K562 (cell line): ENCODE results near the gene DLX6. TPM values are rescaled to one million over a fixed set of nuclear protein-coding genes. Genes with fewer than 3 reads are reported as not detected.

ENCODE experiments used
- ATAC-seq: fragments of 200-7000 bp; cut with Tn5 transposase; 3 replicates; pipeline ENCODE4 v1.9.1; 2020; ENCODE audit warnings: moderate library complexity
- BruUV-seq: library from RNA; stranded (reverse); fragments of 400-500 nt; replicated peaks from 2 replicates; lab custom pipeline; 2021; lab: Mats Ljungman, UMichigan
- CTCF ChIA-PET: fragments of 300-600 bp; formaldehyde crosslinking; extraction: SDS; loops from one replicate; lab custom pipeline; 2021; ENCODE audit warnings: low intra/inter-chr PET ratio; lab: Yijun Ruan, JAX
- POLR2A ChIA-PET: fragments of 300-600, 350-650 bp; sonication (Branson Sonifier 250); formaldehyde crosslinking; extraction: SDS; loops from one replicate; lab custom pipeline; 2021; ENCODE audit warnings: antibody characterized with exemption, inconsistent platforms; lab: Yijun Ruan, JAX
- DNase-seq, 4 experiments: peaks; one replicate each; pipeline versions ENCODE4 v3.0.0 to v3.0.0-alpha.2; 2011 to 2018; ENCODE audit warnings: low spot score in 3 of 4, mixed read lengths in 3 of 4; ENCODE audit errors: extremely low read depth in 1 of 4
- FAIRE-seq: peaks from 2 replicates; lab custom pipeline; 2011; peaks lifted over from hg19 to GRCh38; lab: Jason Lieb, UNC
- H2AFZ ChIP-seq: 2 replicates; pipeline ENCODE4 v1.6.0; 2011; ENCODE audit warnings: low read depth, low read length, control low read depth, inconsistent platforms
- H3K27ac ChIP-seq: fragments of 200-600 bp; 3 replicates; pipeline ENCODE4 v1.8.0; 2011; ENCODE audit warnings: low read depth, mild to moderate bottlenecking, control low read depth, inconsistent platforms, low read length, moderate library complexity, mixed read lengths; ENCODE audit errors: extremely low read depth
- H3K27me3 ChIP-seq, 2 experiments: fragments of 300-600 bp in 1 of 2; 2 replicates in 1 of 2; 3 replicates in 1 of 2; pipeline versions ENCODE4 v1.6.0 to v1.8.0; 2011; ENCODE audit warnings: inconsistent platforms in 2 of 2, low read length in 2 of 2, mild to moderate bottlenecking in 1 of 2, mixed read lengths in 1 of 2, moderate library complexity in 1 of 2; ENCODE audit not compliant: control insufficient read depth in 2 of 2, insufficient read depth in 2 of 2
- H3K36me3 ChIP-seq: fragments of 300-600 bp; 3 replicates; pipeline ENCODE4 v1.8.0; 2011; ENCODE audit warnings: mild to moderate bottlenecking, low read length, inconsistent platforms; ENCODE audit not compliant: control insufficient read depth, insufficient read depth
- H3K4me1 ChIP-seq, 2 experiments: fragments of 200-600 bp in 1 of 2; replicated peaks in 1 of 2; 2 replicates in 1 of 2; 3 replicates in 1 of 2; pipeline versions ENCODE4 v1.5.1 to v1.8.0; 2011; ENCODE audit warnings: inconsistent platforms in 2 of 2, low read length in 2 of 2, mild to moderate bottlenecking in 1 of 2, mixed read lengths in 1 of 2, moderate library complexity in 1 of 2; ENCODE audit not compliant: control insufficient read depth in 2 of 2, insufficient read depth in 2 of 2
- H3K4me2 ChIP-seq: 2 replicates; pipeline ENCODE4 v1.6.1; 2011; ENCODE audit warnings: low read length, control low read depth, inconsistent platforms, mixed read lengths; ENCODE audit not compliant: insufficient read depth
- H3K4me3 ChIP-seq: fragments of 200-600 bp; sonication (generic), shearing (Covaris generic); 2 replicates; pipeline ENCODE4 v1.5.1; 2016; ENCODE audit warnings: control low read depth, inconsistent platforms
- H3K79me2 ChIP-seq: fragments of 200-600 bp; 3 replicates; pipeline ENCODE4 v1.8.0; 2011; ENCODE audit warnings: low read length, inconsistent platforms; ENCODE audit not compliant: control insufficient read depth, insufficient read depth
- H3K9ac ChIP-seq, 2 experiments: 2 replicates each; pipeline versions ENCODE4 v1.6.0 to v1.6.1; 2011; ENCODE audit warnings: low read depth in 2 of 2, low read length in 2 of 2, control low read depth in 1 of 2, inconsistent platforms in 1 of 2, mild to moderate bottlenecking in 1 of 2, mixed read lengths in 1 of 2; ENCODE audit not compliant: insufficient read depth in 1 of 2
- H3K9me1 ChIP-seq: one replicate; pipeline ENCODE4 v1.6.0; 2011; ENCODE audit warnings: inconsistent platforms, mild to moderate bottlenecking, low read length, moderate library complexity; ENCODE audit not compliant: control insufficient read depth, insufficient read depth
- H3K9me3 ChIP-seq: replicated peaks from 2 replicates; pipeline ENCODE4 v1.5.1; 2011; ENCODE audit warnings: low read depth, low read length, inconsistent platforms; ENCODE audit not compliant: control insufficient read depth, insufficient read depth
- H4K20me1 ChIP-seq: replicated peaks from 2 replicates; pipeline ENCODE4 v1.6.1; 2011; ENCODE audit warnings: low read length, inconsistent platforms, mixed read lengths; ENCODE audit not compliant: control insufficient read depth, insufficient read depth
- EZH2 ChIP-seq: IDR thresholded peaks from 2 replicates; pipeline ENCODE4 v1.6.1; 2012; ENCODE audit warnings: low read depth, mild to moderate bottlenecking, inconsistent platforms, low read length, borderline replicate concordance
- FIP1L1 ChIP-seq: fragments of 200-400 bp; formaldehyde crosslinking; IDR thresholded peaks from 2 replicates; pipeline ENCODE4 v1.6.1; 2018; ENCODE audit warnings: mild to moderate bottlenecking, low read depth, low read length; ENCODE audit not compliant: poor library complexity, severe bottlenecking
- KAT2B ChIP-seq: IDR thresholded peaks from one replicate; pipeline ENCODE4 v1.6.1; 2012; ENCODE audit warnings: low read depth, mild to moderate bottlenecking, control low read depth, inconsistent platforms, low read length, moderate library complexity
- NR1H2 ChIP-seq: sonication (generic); formaldehyde crosslinking; IDR thresholded peaks from 2 replicates; pipeline ENCODE4 v1.4.0; 2020; ENCODE audit warnings: mild to moderate bottlenecking, missing genetic modification reagents
- NR2F6 ChIP-seq: fragments of 450-650 bp; formaldehyde crosslinking; IDR thresholded peaks from 2 replicates; pipeline ENCODE4 v1.4.0; 2020; ENCODE audit warnings: mild to moderate bottlenecking
- OTX1 ChIP-seq: fragments of 450-650 bp; formaldehyde crosslinking; IDR thresholded peaks from 2 replicates; pipeline ENCODE4 v1.4.0; 2022; ENCODE audit warnings: mild to moderate bottlenecking
- POLR2H ChIP-seq: IDR thresholded peaks from 2 replicates; pipeline ENCODE4 v1.6.1; 2016; ENCODE audit warnings: missing genetic modification characterization, low read depth, mild to moderate bottlenecking, control low read depth, missing compliant biosample characterization, moderate library complexity
- SP2 ChIP-seq: IDR thresholded peaks from 2 replicates; pipeline ENCODE4 v1.6.1; 2011; ENCODE audit warnings: mild to moderate bottlenecking, low read depth, low read length, moderate library complexity; ENCODE audit not compliant: poor library complexity, severe bottlenecking; ENCODE audit errors: extremely low read depth
- TFAP4 ChIP-seq: sonication (generic); formaldehyde crosslinking; IDR thresholded peaks from 2 replicates; pipeline ENCODE4 v1.8.0; 2022; ENCODE audit warnings: missing genetic modification reagents, mild to moderate bottlenecking, moderate library complexity, borderline replicate concordance
- USF2 ChIP-seq: sonication (generic); formaldehyde crosslinking; IDR thresholded peaks from 2 replicates; pipeline ENCODE4 v1.5.0; 2020; ENCODE audit warnings: missing genetic modification reagents
- ZNF165 ChIP-seq: fragments of 250-450 bp; sonication (Bioruptor Pico); IDR thresholded peaks from 2 replicates; pipeline ENCODE4 v1.4.0; 2020; ENCODE audit warnings: borderline replicate concordance
- ZNF436 ChIP-seq: fragments of 250-450, 450-650 bp; sonication (Bioruptor Pico); formaldehyde crosslinking; IDR thresholded peaks from 2 replicates; pipeline ENCODE4 v1.7.0; 2020; ENCODE audit warnings: mild to moderate bottlenecking
- WGBS: fragments of 100-300 bp; shearing (Covaris generic); methylation state at CpG from one replicate; pipeline ENCODE4 v1.1.6; 2016; ENCODE audit warnings: low coverage, mixed read lengths; ENCODE audit not compliant: insufficient coverage; ENCODE audit errors: missing lambda C conversion rate; 5-methylcytosine and 5-hydroxymethylcytosine counted together
- in situ Hi-C: fragments of 300-500 bp; cut with MboI; formaldehyde crosslinking; loops from 4 replicates; pipeline ENCODE4 v1.15.0; 2018; ENCODE audit warnings: inconsistent platforms, mixed read lengths
- intact Hi-C: fragments of 100-400 bp; cut with micrococcal nuclease; formaldehyde crosslinking; loops from 2 replicates; pipeline ENCODE4 v1.14.2; 2022
- polyA plus RNA-seq, 8 experiments: library from polyadenylated mRNA; depleted of rRNA in 4 of 8; stranded (reverse) in 5 of 8; unstranded in 3 of 8; fragments of >200 nt; fragmentation: Nextera tagmentation in 2 of 8; fragmentation: Illumina TruSeq in 1 of 8; extraction: Ambion mirVana in 2 of 8; extraction: Trizol in 1 of 8; gene quantifications; 2 replicates each; pipeline versions ENCODE4 v1.2.1 to v1.2.3, GENCODE V29; 2011 to 2014; ENCODE audit warnings: inconsistent platforms in 1 of 8, missing spikeins in 1 of 8
- total RNA-seq, 7 experiments: library from RNA; depleted of rRNA in 6 of 7; stranded (reverse); fragments of >200 nt in 6 of 7; fragmentation: Illumina TruSeq in 2 of 7; extraction: Trizol in 2 of 7; gene quantifications; 2 replicates each; pipeline versions ENCODE4 v1.2.1 to v1.2.3, GENCODE V29; 2011 to 2021; ENCODE audit warnings: low replicate concordance in 1 of 7

Gene DLX6
- total and polyA plus RNA-seq, 9 of the 15 experiments (the other 6 are each of a cell fraction or from before 2014, with no cell fraction given), result not detected

- Histone ChIP-seq H3K9me3 (no peaks in the 10 kb centered on the region), H4K20me1 (no peaks in the 10 kb centered on the region), H3K27me3 (peaks cover 41 to 44% of the 10 kb centered on the region in 2 experiments), H2AFZ (no peak overlapping the region), H3K36me3 (no peaks in the 10 kb centered on the region), H3K9me1 (no peaks in the 10 kb centered on the region), H3K4me1 (peaks cover 0 to 3% of the 10 kb centered on the region in 2 experiments; a peak in 1 of 5 replicates), H3K4me3 (no peak overlapping the region), H3K27ac (no peak overlapping the region), H3K9ac (no peak overlapping the region), H3K79me2 (no peaks in the 10 kb centered on the region), H3K4me2 (no peak overlapping the region)
- ATAC-seq (no peak), DNase-seq (no peak), FAIRE-seq (no peak)
- BruUV-seq, result no TSS peak
- intact Hi-C loops (no loop called here), in situ Hi-C loops (no loop called here)
- ChIA-PET CTCF (no interaction called here), POLR2A (no interaction called here)
- WGBS, result 1% methylated on average over 8 of the region's 8 CpGs
- 0 out of 2 replicates have a peak, but pooled peaks have one; percentile 23 for TF ChIP-seq EZH2
- no peak for TF ChIP-seq POLR2H (tag)
Observed at GRCh38 chr7:96989859-96990317, 15.5 kb upstream of the DLX6 start.

- H3K36me3 ChIP-seq, result no peaks in the 10 kb centered on the region
- TF ChIP-seq NR2F6 (CRISPR knock-in tag), result no peak
- TF ChIP-seq SP2, result no peak
- no peak for TF ChIP-seq NR1H2 (CRISPR knock-in tag)
- TF ChIP-seq USF2, result no peak
- TF ChIP-seq TFAP4, result no peak
- no peak for TF ChIP-seq ZNF165 (CRISPR knock-in tag)
- TF ChIP-seq FIP1L1, result no peak
- TF ChIP-seq ZNF436 (CRISPR knock-in tag), result no peak
- no peak for TF ChIP-seq KAT2B
- no peak for TF ChIP-seq OTX1 (CRISPR knock-in tag)
Observed at GRCh38 chr7:96991546-96992191, 13.7 kb upstream of the DLX6 start.

More at GRCh38 chr7:96991546-96992191, 13.7 kb upstream of the DLX6 start:
- no peak for DNase-seq
- Histone ChIP-seq H3K4me3 (no peak overlapping the region), H3K27ac (no peak overlapping the region), H3K4me1 (peaks cover 0 to 3% of the 10 kb centered on the region in 2 experiments; a peak in 1 of 5 replicates), H3K9ac (no peak overlapping the region), H3K9me1 (no peaks in the 10 kb centered on the region), H4K20me1 (no peaks in the 10 kb centered on the region), H2AFZ (no peak overlapping the region), H3K9me3 (no peaks in the 10 kb centered on the region), H3K27me3 (peaks cover 51 to 52% of the 10 kb centered on the region in 2 experiments), H3K79me2 (no peaks in the 10 kb centered on the region), H3K4me2 (no peak overlapping the region)
- CTCF ChIA-PET, result no interaction called here
- 0% methylated on average over 13 of the region's 13 CpGs for WGBS
- intact Hi-C loops, result no loop called here
- no peak for FAIRE-seq
- no TSS peak for BruUV-seq
- POLR2A ChIA-PET, result interaction anchor here (0.6 kb wide), 1 partner anchor 12 kb away, joined by 3 read pairs; no protein-coding TSS in a partner anchor
- no peak for ATAC-seq
- in situ Hi-C loops, result no loop called here
